Measurements from ENCODE around the gene NDUFA1. TPM values are rescaled to one million over a fixed set of nuclear protein-coding genes. Genes with fewer than 3 reads are reported as not detected.

NDUFA1 gene
- total and polyA plus RNA-seq, 9 of the 15 experiments (the other 6 are each of a cell fraction or from before 2014, with no cell fraction given): 162 to 1,285 (median 383) TPM

DNA sequence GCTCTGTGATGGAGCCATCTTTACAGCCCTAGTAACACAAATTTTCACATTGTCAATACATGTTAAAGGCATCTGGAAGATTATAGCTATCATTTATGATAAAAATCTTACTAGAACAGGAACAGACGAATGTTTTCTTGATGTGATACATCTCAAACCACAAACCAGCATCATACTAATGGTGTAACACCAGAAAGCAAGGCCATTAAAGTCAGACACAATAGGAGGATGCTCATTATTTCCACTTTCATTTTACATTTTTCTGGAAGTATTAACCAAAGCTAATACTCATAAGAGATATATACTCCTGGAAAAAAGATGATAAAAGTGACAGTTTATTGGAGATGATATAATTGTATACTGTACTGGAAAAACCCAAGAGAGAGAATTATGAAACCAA is 29.3 kb downstream of the NDUFA1 start (continued):
- TF ChIP-seq, protein P1, sequence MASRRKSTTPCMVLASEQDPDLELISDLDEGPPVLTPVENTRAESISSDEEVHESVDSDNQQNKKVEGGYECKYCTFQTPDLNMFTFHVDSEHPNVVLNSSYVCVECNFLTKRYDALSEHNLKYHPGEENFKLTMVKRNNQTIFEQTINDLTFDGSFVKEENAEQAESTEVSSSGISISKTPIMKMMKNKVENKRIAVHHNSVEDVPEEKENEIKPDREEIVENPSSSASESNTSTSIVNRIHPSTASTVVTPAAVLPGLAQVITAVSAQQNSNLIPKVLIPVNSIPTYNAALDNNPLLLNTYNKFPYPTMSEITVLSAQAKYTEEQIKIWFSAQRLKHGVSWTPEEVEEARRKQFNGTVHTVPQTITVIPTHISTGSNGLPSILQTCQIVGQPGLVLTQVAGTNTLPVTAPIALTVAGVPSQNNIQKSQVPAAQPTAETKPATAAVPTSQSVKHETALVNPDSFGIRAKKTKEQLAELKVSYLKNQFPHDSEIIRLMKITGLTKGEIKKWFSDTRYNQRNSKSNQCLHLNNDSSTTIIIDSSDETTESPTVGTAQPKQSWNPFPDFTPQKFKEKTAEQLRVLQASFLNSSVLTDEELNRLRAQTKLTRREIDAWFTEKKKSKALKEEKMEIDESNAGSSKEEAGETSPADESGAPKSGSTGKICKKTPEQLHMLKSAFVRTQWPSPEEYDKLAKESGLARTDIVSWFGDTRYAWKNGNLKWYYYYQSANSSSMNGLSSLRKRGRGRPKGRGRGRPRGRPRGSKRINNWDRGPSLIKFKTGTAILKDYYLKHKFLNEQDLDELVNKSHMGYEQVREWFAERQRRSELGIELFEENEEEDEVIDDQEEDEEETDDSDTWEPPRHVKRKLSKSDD (conservative IDR thresholded peaks at IDR 0.05; ENCODE audit: low read length): no peak
- TF ChIP-seq NCOA2 (IDR thresholded peaks at IDR 0.05; ENCODE audit: partially characterized antibody in 2 of 2): no peak
- TF ChIP-seq RHOXF2B (CRISPR knock-in tag; conservative IDR thresholded peaks at IDR 0.05): no peak
- no peak for TF ChIP-seq HNRNPLL (IDR thresholded peaks at IDR 0.05; ENCODE audit: low read depth, low read length, poor library complexity, severe bottlenecking)
- TF ChIP-seq, protein P2, sequence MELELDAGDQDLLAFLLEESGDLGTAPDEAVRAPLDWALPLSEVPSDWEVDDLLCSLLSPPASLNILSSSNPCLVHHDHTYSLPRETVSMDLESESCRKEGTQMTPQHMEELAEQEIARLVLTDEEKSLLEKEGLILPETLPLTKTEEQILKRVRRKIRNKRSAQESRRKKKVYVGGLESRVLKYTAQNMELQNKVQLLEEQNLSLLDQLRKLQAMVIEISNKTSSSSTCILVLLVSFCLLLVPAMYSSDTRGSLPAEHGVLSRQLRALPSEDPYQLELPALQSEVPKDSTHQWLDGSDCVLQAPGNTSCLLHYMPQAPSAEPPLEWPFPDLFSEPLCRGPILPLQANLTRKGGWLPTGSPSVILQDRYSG (tag; conservative IDR thresholded peaks at IDR 0.05; ENCODE audit: low read depth): no peak
- TF ChIP-seq, protein P3, sequence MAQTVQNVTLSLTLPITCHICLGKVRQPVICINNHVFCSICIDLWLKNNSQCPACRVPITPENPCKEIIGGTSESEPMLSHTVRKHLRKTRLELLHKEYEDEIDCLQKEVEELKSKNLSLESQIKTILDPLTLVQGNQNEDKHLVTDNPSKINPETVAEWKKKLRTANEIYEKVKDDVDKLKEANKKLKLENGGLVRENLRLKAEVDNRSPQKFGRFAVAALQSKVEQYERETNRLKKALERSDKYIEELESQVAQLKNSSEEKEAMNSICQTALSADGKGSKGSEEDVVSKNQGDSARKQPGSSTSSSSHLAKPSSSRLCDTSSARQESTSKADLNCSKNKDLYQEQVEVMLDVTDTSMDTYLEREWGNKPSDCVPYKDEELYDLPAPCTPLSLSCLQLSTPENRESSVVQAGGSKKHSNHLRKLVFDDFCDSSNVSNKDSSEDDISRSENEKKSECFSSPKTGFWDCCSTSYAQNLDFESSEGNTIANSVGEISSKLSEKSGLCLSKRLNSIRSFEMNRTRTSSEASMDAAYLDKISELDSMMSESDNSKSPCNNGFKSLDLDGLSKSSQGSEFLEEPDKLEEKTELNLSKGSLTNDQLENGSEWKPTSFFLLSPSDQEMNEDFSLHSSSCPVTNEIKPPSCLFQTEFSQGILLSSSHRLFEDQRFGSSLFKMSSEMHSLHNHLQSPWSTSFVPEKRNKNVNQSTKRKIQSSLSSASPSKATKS (CRISPR knock-in tag; IDR thresholded peaks at IDR 0.05): no peak
- TF ChIP-seq RFX7 (CRISPR knock-in tag; IDR thresholded peaks at IDR 0.05): no peak

Measured in K562 (cell line).